Karpas-422 (cell line): Measurements from ENCODE around the gene RESF1. TPM values are rescaled to one million over a fixed set of nuclear protein-coding genes. Genes with fewer than 3 reads are reported as not detected.

Experiments
- DNase-seq: peaks from one replicate; pipeline ENCODE4 v3.0.0-alpha.2; 2015
- H2AFZ ChIP-seq: fragments of 200-600 bp; sonication (generic); 2 replicates; pipeline ENCODE4 v1.6.1; 2014; ENCODE audit warnings: antibody characterized with exemption, low read length, mixed read lengths
- H3K27ac ChIP-seq: fragments of 200-600 bp; sonication (generic); 2 replicates; pipeline ENCODE4 v1.5.1; 2014; ENCODE audit warnings: mild to moderate bottlenecking, low read length, moderate library complexity
- H3K27me3 ChIP-seq: fragments of 200-600 bp; sonication (generic); 2 replicates; pipeline ENCODE4 v1.6.1; 2014; ENCODE audit warnings: low read length, mixed read lengths
- H3K36me3 ChIP-seq: fragments of 200-600 bp; sonication (generic); 2 replicates; pipeline ENCODE4 v1.6.1; 2014; ENCODE audit warnings: low read length, mixed read lengths; ENCODE audit not compliant: insufficient read depth
- H3K4me1 ChIP-seq: fragments of 200-600 bp; sonication (generic); 2 replicates; pipeline ENCODE4 v1.6.1; 2014; ENCODE audit warnings: mild to moderate bottlenecking, low read length, mixed read lengths
- H3K4me2 ChIP-seq: fragments of 200-600 bp; sonication (generic); 2 replicates; pipeline ENCODE4 v1.6.1; 2014; ENCODE audit warnings: low read length, low read depth, mild to moderate bottlenecking; ENCODE audit not compliant: poor library complexity, severe bottlenecking
- H3K4me3 ChIP-seq: fragments of 200-600 bp; sonication (generic); 2 replicates; pipeline ENCODE4 v1.5.1; 2014; ENCODE audit warnings: mild to moderate bottlenecking, antibody characterized with exemption, low read length, mixed read lengths
- H3K79me2 ChIP-seq: fragments of 200-600 bp; sonication (generic); 2 replicates; pipeline ENCODE4 v1.6.1; 2014; ENCODE audit warnings: mild to moderate bottlenecking, low read length, mixed read lengths
- H3K9ac ChIP-seq: fragments of 200-600 bp; sonication (generic); 2 replicates; pipeline ENCODE4 v1.6.0; 2014; ENCODE audit warnings: low read length
- H3K9me2 ChIP-seq: fragments of 200-600 bp; sonication (generic), shearing (Covaris generic); replicated peaks from 2 replicates; pipeline ENCODE4 v1.6.0; 2014; ENCODE audit warnings: mild to moderate bottlenecking, low read length, moderate library complexity; ENCODE audit not compliant: insufficient read depth
- H3K9me3 ChIP-seq: fragments of 300-700, 200-600 bp; sonication (generic); 2 replicates; pipeline ENCODE4 v1.6.1; 2014; ENCODE audit warnings: low read length, mixed read lengths
- H4K20me1 ChIP-seq: fragments of 200-600 bp; sonication (generic); 2 replicates; pipeline ENCODE4 v1.6.1; 2014; ENCODE audit warnings: mild to moderate bottlenecking, antibody characterized with exemption, low read length, low read depth; ENCODE audit not compliant: insufficient read depth
- total RNA-seq: library from RNA; depleted of rRNA; stranded (reverse); fragments of >200 nt; shearing (Covaris generic); gene quantifications from 2 replicates; pipeline ENCODE4 v1.2.3, GENCODE V29; 2014; ENCODE audit warnings: low replicate concordance

The RESF1 gene
- total RNA-seq, 1 experiment from 2014 or later = 14.0 TPM

- Histone ChIP-seq H3K4me1 (peaks cover 8% of the 10 kb centered on the region), H3K9me2 (no peaks in the 10 kb centered on the region), H3K27ac (no peak overlapping the region), H3K4me2 (no peak overlapping the region), H3K9ac (no peak overlapping the region), H3K36me3 (no peaks in the 10 kb centered on the region), H3K27me3 (no peaks in the 10 kb centered on the region), H2AFZ (no peak overlapping the region), H3K79me2 (no peaks in the 10 kb centered on the region), H3K4me3 (no peak overlapping the region), H4K20me1 (no peaks in the 10 kb centered on the region), H3K9me3 (no peaks in the 10 kb centered on the region)
- DNase-seq = no peak
These were observed 6.8 kb upstream of the RESF1 start for GRCh38 chr12:31952418-31952817.

DNA sequence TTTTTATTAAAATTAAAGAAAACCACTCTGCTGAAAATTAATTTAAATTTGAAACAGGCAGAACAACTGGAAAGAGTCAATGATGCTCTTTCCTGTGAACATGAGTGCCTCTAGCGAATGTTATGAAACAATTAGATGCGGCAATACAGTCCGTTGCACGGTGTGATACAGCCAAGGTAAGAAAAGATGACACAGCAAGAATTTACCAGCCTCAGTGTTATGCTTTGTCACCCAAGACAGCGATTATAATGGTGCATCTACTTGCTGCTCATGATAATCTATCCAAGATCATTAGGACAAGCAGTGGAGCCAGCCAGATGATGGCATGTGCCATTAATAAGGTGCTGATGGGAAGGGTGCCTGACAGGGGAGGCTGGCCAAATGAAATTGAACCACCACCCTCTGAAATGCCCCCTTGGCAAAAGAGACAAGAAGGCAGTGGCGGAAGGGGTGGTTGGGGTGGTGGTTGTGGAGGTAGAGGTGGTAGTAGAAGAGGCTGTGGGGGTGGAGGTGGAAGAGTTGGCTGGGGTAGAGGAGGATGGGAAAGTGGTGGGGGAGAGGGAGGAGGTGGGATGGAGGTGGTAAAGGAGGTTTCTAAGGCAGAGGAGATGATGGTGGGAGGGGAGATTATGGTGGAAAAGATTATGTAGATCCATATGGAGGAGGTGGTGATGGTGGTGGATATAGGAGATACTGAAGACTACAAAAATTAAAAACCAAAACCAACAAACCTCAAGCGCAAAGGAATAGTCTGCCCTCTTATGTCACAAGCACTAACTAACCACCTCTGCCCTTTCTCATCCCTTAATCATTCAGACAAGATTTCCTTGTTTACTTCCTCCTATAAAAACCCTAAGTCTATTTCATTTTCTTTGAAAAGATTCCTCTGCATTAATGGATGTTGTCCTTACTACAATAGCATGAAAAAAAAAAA, 4.0 kb upstream of the RESF1 start:
- no peaks in the 10 kb centered on the region for H4K20me1 ChIP-seq
- H3K36me3 ChIP-seq = no peaks in the 10 kb centered on the region
- no peaks in the 10 kb centered on the region for H3K27me3 ChIP-seq
- no peaks in the 10 kb centered on the region for H3K79me2 ChIP-seq
- no peak for DNase-seq
- no peak overlapping the region for H3K4me3 ChIP-seq
- no peak overlapping the region for H2AFZ ChIP-seq
- H3K9me2 ChIP-seq = no peaks in the 10 kb centered on the region
- no peaks in the 10 kb centered on the region for H3K9me3 ChIP-seq
- H3K9ac ChIP-seq = no peak overlapping the region
- H3K4me2 ChIP-seq = no peak overlapping the region
- peaks cover 23% of the 10 kb centered on the region for H3K4me1 ChIP-seq
- H3K27ac ChIP-seq = no peak overlapping the region

- Histone ChIP-seq H3K9me3 (no peaks in the 10 kb centered on the region), H3K9me2 (no peaks in the 10 kb centered on the region), H3K36me3 (no peaks in the 10 kb centered on the region), H3K4me1 (peaks cover 21% of the 10 kb centered on the region), H3K4me3 (peak overlapping the region; percentile 69), H2AFZ (peak overlapping the region; percentile 84), H4K20me1 (peaks cover 9% of the 10 kb centered on the region; the same call in 1 of the 2 replicates), H3K9ac (peak overlapping the region; percentile 63), H3K27ac (0 out of 2 replicates have a peak overlapping the region, but pooled peaks have one; percentile 9), H3K79me2 (no peaks in the 10 kb centered on the region), H3K27me3 (no peaks in the 10 kb centered on the region), H3K4me2 (peak overlapping the region; percentile 80)
- no peak for DNase-seq
These were observed 550 bp upstream of the RESF1 start for GRCh38 chr12:31958569-31959160.

- Histone ChIP-seq H3K9me3 (no peaks in the 10 kb centered on the region), H3K27me3 (no peaks in the 10 kb centered on the region), H3K9ac (peak overlapping the region; percentile 63), H2AFZ (no peak overlapping the region; the same call in 1 of the 2 replicates), H3K27ac (no peak overlapping the region), H3K4me1 (peaks cover 21% of the 10 kb centered on the region), H3K4me3 (peak overlapping the region; percentile 69), H3K4me2 (peak overlapping the region; percentile 80), H4K20me1 (peaks cover 9% of the 10 kb centered on the region; the same call in 1 of the 2 replicates), H3K9me2 (no peaks in the 10 kb centered on the region), H3K36me3 (no peaks in the 10 kb centered on the region), H3K79me2 (no peaks in the 10 kb centered on the region)
- DNase-seq = peak; percentile 76
These were observed 631 bp downstream of the RESF1 start for GRCh38 chr12:31959701-31960391.

- Histone ChIP-seq H3K36me3 (no peaks in the 10 kb centered on the region), H3K9me2 (no peaks in the 10 kb centered on the region), H3K79me2 (no peaks in the 10 kb centered on the region), H3K27ac (no peak overlapping the region), H4K20me1 (peaks cover 9% of the 10 kb centered on the region; the same call in 1 of the 2 replicates), H3K4me1 (peaks cover 27% of the 10 kb centered on the region), H3K9ac (no peak overlapping the region), H3K9me3 (no peaks in the 10 kb centered on the region), H3K4me3 (no peak overlapping the region), H3K27me3 (no peaks in the 10 kb centered on the region), H2AFZ (no peak overlapping the region), H3K4me2 (no peak overlapping the region)
- DNase-seq = no peak
These were observed 1.9 kb downstream of the RESF1 start for GRCh38 chr12:31961137-31961536.

GRCh38 chr12:31962076-31962475, 2.9 kb downstream of the RESF1 start:
- no peaks in the 10 kb centered on the region for H3K27me3 ChIP-seq
- H4K20me1 ChIP-seq = peaks cover 9% of the 10 kb centered on the region; the same call in 1 of the 2 replicates
- DNase-seq = no peak
- H3K36me3 ChIP-seq = no peaks in the 10 kb centered on the region
- no peak overlapping the region for H3K4me2 ChIP-seq
- H3K9me3 ChIP-seq = no peaks in the 10 kb centered on the region
- no peak overlapping the region for H3K4me3 ChIP-seq
- no peak overlapping the region for H3K9ac ChIP-seq
- H3K27ac ChIP-seq = no peak overlapping the region
- H3K4me1 ChIP-seq = peaks cover 27% of the 10 kb centered on the region
- H3K9me2 ChIP-seq = no peaks in the 10 kb centered on the region
- no peak overlapping the region for H2AFZ ChIP-seq
- H3K79me2 ChIP-seq = no peaks in the 10 kb centered on the region

- Histone ChIP-seq H3K4me2 (no peak overlapping the region), H3K36me3 (no peaks in the 10 kb centered on the region)
These were observed 5.1 kb downstream of the RESF1 start for GRCh38 chr12:31964280-31964679.

DNA sequence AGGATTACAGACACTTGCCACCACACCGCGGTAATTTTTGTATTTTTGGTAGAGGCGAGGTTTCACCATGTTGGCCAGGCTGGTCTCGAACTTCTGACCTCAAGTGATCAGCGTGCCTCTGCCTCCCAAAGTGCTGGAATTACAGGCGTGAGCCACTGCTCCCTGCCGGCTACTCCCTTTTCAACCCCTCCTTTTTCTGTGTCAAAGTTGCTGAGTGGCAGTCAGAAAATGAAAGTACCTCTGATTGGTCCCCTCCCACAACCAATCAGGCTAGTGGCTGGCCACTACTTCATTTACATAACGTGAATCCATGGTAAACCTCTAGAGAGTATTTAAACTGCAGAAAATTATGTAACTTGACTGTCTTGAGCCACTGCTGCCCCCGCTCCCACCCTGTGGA, 5.9 kb downstream of the RESF1 start:
- H3K4me1 ChIP-seq = peaks cover 14% of the 10 kb centered on the region
- peaks cover 9% of the 10 kb centered on the region; the same call in 1 of the 2 replicates for H4K20me1 ChIP-seq
- no peak overlapping the region for H2AFZ ChIP-seq
- no peak overlapping the region for H3K4me2 ChIP-seq
- no peaks in the 10 kb centered on the region for H3K79me2 ChIP-seq
- H3K36me3 ChIP-seq = no peaks in the 10 kb centered on the region
- no peaks in the 10 kb centered on the region for H3K27me3 ChIP-seq
- DNase-seq = peak; percentile 48
- H3K9ac ChIP-seq = no peak overlapping the region
- H3K27ac ChIP-seq = no peak overlapping the region
- H3K9me3 ChIP-seq = no peaks in the 10 kb centered on the region
- no peaks in the 10 kb centered on the region for H3K9me2 ChIP-seq
- H3K4me3 ChIP-seq = no peak overlapping the region

More at GRCh38 chr12:31964280-31964679, 5.1 kb downstream of the RESF1 start:
- Histone ChIP-seq H3K9me2 (no peaks in the 10 kb centered on the region), H3K9ac (no peak overlapping the region), H3K4me3 (no peak overlapping the region), H3K27ac (no peak overlapping the region), H2AFZ (no peak overlapping the region), H3K4me1 (peaks cover 18% of the 10 kb centered on the region), H4K20me1 (peaks cover 9% of the 10 kb centered on the region; the same call in 1 of the 2 replicates), H3K9me3 (no peaks in the 10 kb centered on the region), H3K79me2 (no peaks in the 10 kb centered on the region), H3K27me3 (no peaks in the 10 kb centered on the region)
- no peak for DNase-seq
